ENCODE measurements around the gene CLNK. TPM values are rescaled to one million over a fixed set of nuclear protein-coding genes. Genes with fewer than 3 reads are reported as not detected.

CLNK gene
- total and polyA plus RNA-seq, 2 experiments from 2014 or later, result not detected

DNA sequence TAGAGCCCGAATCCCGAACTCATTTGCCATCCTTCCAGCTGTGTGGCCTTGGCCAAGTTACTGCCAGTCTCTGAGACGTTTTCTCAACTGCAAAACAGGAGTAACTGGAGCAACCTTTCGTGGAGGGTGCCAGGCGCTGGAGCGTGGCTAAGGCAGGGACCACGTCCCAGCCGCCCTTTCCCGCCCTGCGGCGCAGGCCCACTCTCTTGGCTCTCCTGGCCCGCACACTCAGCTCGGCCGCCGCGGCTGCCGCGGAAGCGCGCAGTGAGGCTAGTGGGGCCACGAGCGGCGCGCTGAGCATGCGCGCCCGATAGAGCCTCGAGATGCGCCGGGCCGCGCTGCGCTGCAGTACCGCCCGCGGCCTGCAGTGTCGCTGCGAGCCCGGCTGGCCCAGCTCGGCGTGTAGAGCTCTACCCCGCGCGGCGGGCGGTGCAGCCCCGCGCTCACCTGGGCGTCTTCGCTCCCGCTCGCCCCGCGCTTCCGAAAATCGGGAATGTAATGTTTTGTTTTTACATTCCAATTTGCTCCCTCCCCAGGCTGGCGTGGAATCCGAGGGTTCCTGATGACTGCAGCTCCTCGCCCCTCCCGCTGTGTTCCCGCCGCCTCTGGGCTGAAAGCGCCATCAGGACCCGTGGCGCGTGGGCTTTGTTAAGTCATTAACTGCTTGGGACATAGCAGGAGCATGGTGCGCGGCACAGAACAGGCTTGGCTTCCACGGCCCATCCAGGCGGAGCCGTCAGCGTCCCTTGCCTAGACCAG, 223.3 kb downstream of the CLNK start:
- no peaks in the 10 kb centered on the region for H3K4me1 ChIP-seq (ENCODE audit: low read depth)
- H3K4me3 ChIP-seq, result peak overlapping the region; percentile 29
- peaks cover 44% of the 10 kb centered on the region for H3K27me3 ChIP-seq
- peak; percentile 88 for TF ChIP-seq CTCF (IDR thresholded peaks at IDR 0.05; ENCODE audit: low read depth, low read length)
- H3K27ac ChIP-seq, result no peak overlapping the region
- H3K36me3 ChIP-seq, result no peaks in the 10 kb centered on the region
- peak; percentile 85 for DNase-seq (ENCODE audit: low read depth in 1 of 2, low spot score in 1 of 2)
- H3K9me3 ChIP-seq (ENCODE audit: low read depth), result no peaks in the 10 kb centered on the region

GRCh38 chr4:10460313-10461047, 224.1 kb downstream of the CLNK start:
- no peaks in the 10 kb centered on the region for H3K4me1 ChIP-seq (ENCODE audit: low read depth)
- H3K4me3 ChIP-seq, result no peak overlapping the region
- H3K27ac ChIP-seq, result no peak overlapping the region
- H3K36me3 ChIP-seq, result no peaks in the 10 kb centered on the region
- DNase-seq (ENCODE audit: low read depth in 1 of 2, low spot score in 1 of 2), result no peak
- H3K27me3 ChIP-seq, result peaks cover 44% of the 10 kb centered on the region
- no peaks in the 10 kb centered on the region for H3K9me3 ChIP-seq (ENCODE audit: low read depth)
- TF ChIP-seq CTCF (IDR thresholded peaks at IDR 0.05; ENCODE audit: low read depth, low read length), result no peak

DNA sequence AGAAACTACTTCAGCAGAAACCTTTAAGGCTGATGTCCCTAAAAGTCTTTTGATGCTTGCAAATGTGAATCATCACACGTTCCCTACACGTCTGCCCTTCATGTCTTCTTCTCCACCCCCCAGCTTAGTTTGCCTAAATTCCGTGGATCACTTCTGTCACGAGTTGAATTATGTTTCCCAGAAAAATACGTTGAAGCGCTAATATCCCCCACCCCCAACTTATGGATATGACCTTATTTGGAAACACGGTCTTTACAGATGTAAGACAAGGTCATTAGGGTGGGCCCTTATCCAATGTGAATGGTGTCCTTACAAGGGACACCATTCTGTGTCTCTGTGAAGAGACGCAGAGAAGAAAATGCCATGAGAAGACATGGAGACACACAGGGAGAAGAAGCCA, 225.3 kb downstream of the CLNK start:
- Histone ChIP-seq H3K9me3 (ENCODE audit: low read depth) (no peaks in the 10 kb centered on the region), H3K27ac (no peak overlapping the region), H3K4me1 (ENCODE audit: low read depth) (no peaks in the 10 kb centered on the region), H3K4me3 (no peak overlapping the region), H3K27me3 (peaks cover 44% of the 10 kb centered on the region), H3K36me3 (no peaks in the 10 kb centered on the region)
- no peak for TF ChIP-seq CTCF (IDR thresholded peaks at IDR 0.05; ENCODE audit: low read depth, low read length)
- no peak for DNase-seq (ENCODE audit: low read depth in 1 of 2, low spot score in 1 of 2)

DNA sequence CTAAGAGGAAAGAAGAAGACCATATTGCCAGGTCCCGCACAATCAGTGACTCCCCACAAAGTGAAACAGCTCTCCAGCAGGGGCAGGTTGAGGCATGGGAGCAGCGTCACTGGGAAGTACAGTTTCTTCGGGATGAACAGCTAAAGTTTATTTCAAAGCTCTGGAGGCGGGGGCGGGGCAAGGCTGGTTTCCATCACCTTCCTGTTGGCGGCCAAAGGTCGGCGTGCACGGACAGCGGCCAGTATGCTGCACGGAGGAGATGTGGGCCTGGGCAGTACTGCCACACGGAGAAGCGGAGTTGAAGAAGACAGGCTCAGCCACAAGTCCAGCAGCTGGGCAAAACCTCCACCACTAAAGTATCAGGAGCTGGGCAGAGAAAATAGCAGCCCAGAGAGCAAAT, 226.4 kb downstream of the CLNK start:
- no peak overlapping the region for H3K4me3 ChIP-seq
- H3K9me3 ChIP-seq (ENCODE audit: low read depth), result no peaks in the 10 kb centered on the region
- TF ChIP-seq CTCF (IDR thresholded peaks at IDR 0.05; ENCODE audit: low read depth, low read length), result no peak
- no peaks in the 10 kb centered on the region for H3K4me1 ChIP-seq (ENCODE audit: low read depth)
- no peaks in the 10 kb centered on the region for H3K36me3 ChIP-seq
- no peak for DNase-seq (ENCODE audit: low read depth in 1 of 2, low spot score in 1 of 2)
- no peak overlapping the region for H3K27ac ChIP-seq
- peaks cover 41% of the 10 kb centered on the region for H3K27me3 ChIP-seq

DNA sequence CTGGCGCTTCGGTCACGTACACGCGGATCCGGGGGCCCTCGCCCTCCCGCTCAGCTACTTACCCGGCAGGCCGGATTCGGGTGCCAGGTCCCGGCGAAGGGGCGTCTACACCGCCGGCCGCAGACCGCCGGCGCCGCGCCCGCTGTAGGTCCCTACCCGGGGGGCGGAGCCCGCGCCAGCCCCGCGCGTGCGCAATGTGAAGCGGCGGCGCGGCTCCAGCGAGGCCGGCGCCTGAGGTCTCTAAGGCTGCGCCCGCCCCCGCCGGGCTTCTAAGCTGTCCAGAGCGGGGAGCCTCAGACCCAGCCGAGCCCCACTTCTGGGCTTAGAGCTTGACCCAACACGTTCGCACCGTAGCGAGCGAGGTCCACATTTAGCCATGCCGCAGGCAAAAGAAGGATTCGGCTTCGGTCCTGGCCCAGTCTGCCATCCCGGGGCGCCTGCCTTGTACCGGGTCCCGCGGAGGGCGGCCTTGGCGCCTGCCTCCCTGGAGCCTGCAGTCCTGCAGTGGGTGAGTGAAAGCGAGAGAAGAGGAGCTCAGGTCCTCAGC, 227.2 kb downstream of the CLNK start, which contains the start of gene ZNF518B:
TSS of gene ZNF518B (minus strand) at position 172 of the 547 bp plus-strand sequence. CDS start 11,098 bp downstream, outside the sequence.
- no peak for TF ChIP-seq CTCF (IDR thresholded peaks at IDR 0.05; ENCODE audit: low read depth, low read length)
- Histone ChIP-seq H3K27me3 (peaks cover 33% of the 10 kb centered on the region), H3K27ac (no peak within 1 kb of the TSS)

More for the DNA sequence above, 227.2 kb downstream of the CLNK start, which contains the start of gene ZNF518B:
- Histone ChIP-seq H3K4me1 (ENCODE audit: low read depth) (no peaks in the 10 kb centered on the region), H3K4me3 (peak within 1 kb of the TSS; percentile 30), H3K36me3 (peaks cover 6% of the 10 kb centered on the region), H3K9me3 (ENCODE audit: low read depth) (no peaks in the 10 kb centered on the region)
- peak; percentile 59 to 81 for DNase-seq (ENCODE audit: low read depth in 1 of 2, low spot score in 1 of 2)
